HG03045 (cell line): ENCODE measurements around the gene HDAC9.

Experiments
- ATAC-seq: cut with Tn5 transposase; IDR thresholded peaks from one replicate; pipeline ENCODE4 v1.9.1; 2021; ENCODE audit warnings: mild to moderate bottlenecking, moderate library complexity; ENCODE audit not compliant: unreplicated experiment

HDAC9 gene

DNA sequence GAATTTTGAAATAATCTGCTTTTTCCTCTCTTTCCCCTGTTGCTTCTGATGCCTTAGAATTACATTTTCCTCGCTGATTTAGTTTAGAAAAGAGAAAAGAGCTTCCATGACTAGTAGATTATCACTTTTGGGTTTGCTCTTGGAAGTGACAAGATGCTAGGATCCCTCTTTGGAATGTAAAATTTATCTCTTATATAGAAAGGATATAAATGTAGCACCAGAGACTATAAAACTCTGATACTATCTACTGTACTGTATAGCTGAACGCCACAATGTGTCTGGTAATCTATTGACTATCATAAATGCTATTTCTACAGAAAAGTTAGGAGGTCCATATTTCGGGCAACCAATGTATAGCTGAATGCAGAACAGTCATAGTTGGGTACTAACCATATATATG lies 1.1 kb upstream of the HDAC9 start:
- ATAC-seq: no peak

DNA sequence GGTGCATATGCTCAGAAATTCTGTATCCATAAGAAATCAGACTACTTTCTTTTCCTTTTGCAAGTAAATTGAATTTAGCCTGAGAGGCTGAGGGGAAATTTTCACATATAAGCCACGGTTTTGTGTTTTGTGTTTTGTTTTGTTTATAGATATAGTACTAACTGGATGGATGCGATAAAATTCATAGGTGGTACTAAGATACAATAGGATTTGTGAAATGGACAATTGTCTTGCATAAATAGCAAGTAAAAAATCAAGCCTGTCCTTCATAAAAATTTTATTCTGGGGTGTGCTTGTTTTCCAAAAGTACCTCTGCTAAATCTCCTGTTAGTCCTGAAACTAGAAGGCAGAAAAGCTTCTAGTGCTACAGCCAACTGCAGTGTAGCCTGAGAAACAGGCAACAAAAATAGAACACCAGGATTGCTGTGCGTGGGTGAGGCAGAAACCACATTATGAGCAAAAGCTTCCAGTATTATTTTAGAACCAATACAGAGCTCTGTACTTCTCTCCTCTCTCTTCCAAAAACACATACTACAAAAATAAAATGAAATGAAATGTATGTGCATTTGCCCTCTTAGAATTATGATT lies 634 bp upstream of the HDAC9 start:
- peak; percentile 53 for ATAC-seq

DNA sequence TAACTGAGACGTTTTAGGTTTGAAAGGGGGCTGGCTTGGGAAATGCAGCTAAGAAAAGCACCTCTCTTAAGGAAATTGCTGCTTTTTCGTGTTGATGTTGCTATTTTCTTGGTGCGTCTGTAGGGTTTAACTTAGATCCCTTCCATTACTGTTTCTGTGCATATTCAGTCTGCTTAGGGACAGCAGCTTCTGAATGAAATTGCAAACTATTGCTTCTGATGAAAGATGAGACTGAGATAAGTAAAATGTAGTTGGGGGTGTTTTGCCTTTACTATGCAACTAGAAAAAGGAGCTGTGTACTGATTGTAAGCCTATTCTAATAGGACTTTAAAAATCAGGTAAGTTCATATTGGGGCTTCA lies 772 bp downstream of the HDAC9 start:
- ATAC-seq: no peak

DNA sequence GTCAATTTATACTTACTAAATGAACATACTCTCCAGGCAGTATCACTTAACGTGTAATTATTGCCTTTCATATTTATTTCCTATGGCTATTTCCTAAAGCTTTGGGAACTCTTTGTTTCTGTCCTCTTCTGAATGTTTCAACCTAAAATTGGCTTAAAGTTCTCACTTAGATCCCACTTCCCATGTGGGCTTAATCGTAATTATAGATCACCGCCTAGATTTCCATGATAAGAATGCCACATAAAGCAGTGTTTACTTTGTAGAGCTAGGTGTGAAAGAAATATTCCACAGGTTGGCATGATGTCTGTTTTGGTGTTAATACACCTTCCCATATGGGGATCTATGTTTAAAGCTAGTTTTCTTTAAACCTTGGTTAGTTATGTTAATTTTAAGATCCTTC lies 1.5 kb downstream of the HDAC9 start:
- no peak for ATAC-seq

DNA sequence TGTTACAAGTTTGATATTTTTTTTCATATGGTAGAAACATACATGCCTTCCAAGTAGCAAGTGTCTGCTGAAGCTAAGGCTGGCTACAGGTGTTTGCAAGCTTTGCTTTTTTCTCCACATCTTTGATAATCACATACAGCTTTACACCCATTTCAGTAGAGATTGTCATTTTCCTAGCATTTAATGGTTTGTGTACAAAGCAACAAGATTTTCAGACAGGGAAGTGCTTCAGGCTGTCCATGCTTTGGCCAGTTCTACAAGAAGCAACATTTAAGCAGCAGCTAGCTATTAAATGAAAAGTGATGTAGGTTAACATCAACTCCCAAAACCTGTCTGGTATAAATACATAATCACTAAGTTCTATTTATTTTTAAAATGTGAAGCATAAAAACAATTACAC lies 2.3 kb downstream of the HDAC9 start:
- ATAC-seq: no peak

DNA sequence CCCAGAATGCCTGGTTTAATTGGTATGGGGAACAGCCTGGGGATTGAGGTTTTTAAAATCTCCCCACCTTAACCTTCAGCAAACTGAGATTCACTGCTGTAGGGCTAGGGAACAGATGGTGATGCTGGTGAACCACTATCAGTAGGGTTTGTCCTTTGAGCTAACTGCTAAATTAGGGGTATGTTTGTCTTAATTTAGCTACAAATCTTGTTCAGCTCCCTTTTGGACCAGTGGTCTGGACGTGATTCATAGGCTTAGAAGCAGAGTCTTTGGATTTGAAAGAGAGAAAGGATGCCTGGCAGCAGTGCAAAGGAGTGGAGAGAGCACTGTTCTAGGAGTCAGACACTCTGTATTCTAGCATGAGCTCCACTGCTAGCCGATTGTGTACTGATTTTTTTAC lies 2.8 kb downstream of the HDAC9 start:
- ATAC-seq: no peak

DNA sequence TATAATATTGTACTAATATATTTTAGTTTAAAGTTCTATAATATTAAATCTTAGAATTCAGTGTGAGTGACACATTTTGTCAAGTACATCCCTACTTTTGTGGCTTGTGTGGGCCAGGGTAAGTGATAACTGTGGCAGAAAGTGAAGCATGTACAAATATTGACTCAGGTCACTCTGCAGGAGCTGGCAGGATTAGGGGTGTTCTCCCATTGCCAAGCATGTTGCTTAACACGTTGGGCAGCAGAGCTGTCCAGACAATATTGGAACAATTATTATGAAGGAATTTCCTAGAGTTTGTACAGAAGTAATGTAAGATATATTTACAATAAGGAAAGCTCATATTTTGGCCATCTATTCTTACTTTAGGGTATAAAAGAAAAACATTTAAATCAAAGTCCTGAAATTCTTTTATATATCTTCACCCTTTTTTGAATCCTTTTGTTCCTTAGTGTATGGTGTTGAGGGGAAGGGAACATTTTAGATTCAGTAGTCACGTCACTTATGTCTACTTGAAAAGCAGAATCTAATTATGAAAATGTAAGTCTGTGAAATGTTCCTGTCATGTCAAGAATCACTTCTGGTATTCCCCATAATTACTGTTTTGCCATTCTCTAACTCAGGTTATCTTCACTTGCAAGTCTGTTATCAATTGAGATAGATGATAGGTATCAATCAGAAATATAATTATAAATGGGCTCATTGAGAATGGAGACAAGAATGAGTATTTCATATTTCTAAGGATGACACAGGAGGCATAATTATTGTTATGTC lies 4.0 kb downstream of the HDAC9 start:
- no peak for ATAC-seq

DNA sequence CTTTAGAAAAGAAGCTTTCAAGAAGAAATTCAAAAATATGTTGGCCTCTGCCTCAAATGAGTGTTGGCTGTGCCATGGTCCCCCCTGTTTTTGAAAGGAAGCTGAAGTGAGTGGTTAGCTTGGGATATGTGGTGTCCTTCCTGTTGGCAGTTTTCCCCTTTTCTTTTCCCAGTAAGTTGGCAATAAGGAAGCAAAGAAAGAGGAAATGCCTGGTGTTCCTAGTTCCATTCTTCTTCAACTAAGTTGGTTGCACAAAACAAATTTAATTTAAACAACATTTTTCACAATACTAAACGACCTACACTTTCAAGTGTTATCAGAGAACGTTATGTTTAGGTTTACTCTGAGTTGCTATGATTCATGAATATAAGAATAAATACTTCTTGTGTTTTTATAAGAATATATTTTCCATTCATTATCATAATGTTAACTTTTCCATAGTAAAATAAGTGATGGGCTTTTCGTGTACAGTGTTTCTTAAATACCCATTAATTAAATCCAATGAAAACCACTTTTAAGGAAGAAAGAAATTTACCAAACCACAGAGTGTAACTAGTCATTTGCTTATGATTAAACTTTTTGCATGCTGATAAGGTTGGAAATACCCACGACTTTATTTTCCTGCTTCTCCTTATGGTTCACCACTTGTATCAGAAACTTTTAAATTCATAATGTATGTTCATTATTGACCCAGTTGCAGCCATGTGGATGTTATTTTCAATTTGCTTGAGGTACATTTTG lies 7.7 kb downstream of the HDAC9 start:
- ATAC-seq: no peak

DNA sequence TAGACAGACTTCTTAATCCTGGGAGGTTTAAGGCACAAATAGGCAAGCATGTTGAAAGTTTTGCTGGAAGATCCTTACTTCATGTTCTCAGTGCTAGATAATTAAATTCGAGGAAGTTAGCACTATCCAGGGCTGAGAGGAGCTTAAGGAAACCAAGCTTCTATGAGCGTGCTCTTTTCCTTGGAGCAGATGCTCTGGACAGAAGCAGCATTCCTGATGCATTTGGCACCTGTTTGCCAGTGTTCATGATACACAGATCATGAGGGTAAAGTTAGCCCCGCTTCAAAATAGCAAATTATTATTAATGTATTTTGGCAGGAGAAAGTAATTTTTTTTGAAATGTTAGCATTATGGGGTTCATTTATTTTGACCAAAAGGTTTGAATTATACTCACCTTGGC lies 9.4 kb downstream of the HDAC9 start:
- no peak for ATAC-seq

DNA sequence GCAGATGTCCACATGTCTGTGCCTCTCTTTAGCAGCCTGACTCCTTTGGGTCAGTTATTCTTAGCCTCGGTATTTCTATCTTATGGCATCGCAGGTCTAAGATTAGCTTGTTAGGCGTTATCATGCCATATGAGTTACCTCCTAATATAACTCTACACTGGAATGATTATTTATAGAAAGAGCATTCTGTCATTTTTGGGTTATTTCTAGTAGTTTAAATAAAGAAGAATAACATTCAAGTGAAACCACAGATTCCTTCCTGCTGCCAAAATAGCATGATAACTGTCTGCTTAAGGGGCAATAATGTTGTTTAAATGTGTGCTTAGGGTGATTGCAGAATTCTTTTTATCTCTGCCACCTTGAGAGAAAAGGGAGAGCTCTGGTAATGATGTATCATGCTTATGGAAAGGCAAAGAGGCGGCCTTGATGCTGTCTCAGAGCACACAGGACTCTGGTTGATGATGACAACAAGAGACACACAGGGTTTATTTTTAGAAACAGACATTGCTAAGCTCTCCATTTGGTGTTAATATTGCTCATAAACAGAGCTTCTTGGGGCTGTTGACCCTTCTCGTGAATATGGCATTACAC lies 10.4 kb downstream of the HDAC9 start:
- ATAC-seq: peak; percentile 43

DNA sequence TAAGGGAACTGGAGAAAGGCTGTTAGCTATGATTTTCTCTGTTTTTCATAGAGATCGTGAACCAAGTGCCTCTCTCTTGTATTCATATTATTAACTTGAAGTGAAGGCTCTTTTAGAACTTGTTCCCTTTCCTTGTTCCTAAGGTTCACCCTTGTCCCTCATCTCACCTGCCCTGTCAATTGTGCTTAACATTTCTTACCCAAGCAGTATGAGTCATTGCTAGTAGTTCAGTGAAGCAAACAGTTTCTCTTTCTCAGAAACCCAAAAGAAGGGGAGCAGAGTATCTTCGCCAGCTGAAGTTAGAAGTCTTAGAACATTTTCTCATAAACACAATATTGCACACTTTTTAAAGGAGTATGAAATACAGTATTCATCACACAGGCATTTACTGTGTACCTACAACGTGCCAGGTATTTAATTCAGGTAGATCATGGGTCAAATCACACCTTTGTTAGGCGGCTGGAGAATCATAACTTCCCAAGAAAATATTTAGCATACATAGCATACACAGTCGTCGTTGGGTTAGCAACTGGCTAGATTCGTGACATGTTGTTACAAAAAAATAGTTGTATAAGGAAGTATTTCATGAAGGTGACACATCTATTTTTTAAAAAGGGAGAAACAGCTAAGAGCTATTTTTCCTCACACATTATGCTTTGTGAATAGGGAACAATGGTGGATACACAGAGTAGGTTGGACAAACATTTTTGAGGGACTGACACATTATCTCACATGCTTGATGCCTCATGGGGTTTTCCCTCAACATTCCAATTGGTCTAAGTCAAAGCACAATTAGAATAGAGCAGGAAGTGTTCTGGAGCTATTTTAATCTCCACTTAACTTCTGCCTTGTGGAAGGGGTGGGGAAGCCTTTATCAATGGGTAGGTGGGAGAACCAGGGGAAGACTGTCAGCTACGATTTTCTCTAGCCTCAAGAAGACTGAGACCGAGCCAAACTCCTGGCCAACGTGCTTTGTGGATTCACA lies 13.2 kb downstream of the HDAC9 start:
- ATAC-seq: peak; percentile 85

DNA sequence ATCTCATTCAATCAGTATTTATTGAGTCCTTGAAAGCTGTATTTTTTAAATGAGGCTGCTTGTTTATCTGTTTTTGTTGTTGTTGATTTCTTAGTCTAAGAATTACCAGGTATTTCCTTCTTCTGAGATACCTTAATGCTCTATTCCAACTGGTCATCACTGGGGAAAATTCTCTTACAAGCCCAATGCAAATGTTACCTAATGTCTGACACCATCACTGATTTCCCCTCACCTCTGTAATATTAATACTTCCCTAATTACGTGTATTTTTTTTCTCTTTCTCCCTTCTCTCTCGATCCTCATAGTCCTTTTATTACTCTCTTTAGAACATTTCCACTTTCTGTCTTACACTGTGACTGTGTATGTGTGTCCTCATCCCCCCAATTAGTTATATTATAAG lies 13.9 kb downstream of the HDAC9 start:
- ATAC-seq: no peak

DNA sequence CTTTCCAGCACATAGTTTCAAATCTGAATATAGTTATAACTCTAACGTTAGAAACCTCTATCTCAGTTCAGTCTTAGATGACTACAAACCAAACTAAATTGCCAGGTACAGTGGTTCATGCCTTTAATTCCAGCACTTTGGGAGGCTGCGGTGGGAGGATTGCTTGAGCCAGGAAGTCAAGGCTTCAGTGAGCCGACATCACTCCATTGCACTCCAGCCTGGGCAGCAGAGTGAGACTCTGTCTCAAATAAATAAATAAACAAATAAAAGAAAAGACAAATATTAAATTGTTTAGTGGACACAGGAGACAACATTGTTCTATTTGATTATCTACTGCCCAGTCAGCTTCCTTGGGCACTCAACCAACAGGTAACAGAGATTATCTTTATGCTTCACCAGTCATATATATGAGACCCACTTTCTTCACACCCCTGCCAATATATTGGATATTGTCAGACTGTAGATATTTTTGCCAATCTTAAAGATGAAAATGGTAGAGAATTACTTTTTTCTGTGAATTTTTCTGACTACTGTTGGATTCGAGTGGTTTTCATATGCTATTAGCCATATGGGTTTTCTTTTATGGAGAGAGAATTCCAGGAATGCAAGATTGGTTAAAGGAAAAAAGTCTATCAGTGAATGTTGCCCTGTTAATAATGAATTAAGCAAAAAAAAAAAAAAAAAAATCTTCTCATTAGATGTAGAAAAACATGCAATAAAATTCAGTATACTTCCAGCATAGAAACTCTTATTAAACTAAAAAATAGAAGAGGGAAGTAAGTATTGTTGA lies 16.0 kb downstream of the HDAC9 start:
- ATAC-seq: no peak

DNA sequence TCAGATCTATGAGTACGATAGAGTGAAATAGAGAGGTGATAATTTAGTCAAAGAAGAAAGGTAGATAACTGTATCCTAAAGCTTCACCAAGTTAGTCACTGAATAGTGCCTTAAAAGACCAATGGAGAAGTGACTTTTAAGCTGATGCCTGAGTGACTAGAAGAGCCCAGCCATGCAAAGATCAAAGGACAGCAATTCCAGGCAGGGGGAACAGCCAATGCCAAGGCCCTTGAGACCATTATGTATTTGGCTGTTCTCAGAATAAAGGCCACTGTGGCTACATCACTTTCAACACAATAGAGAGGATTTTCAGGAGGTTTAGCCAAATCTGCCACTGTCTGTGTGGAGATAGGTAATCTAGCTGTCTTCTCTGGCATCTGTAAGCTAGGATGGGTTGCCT lies 17.8 kb downstream of the HDAC9 start:
- ATAC-seq: no peak

DNA sequence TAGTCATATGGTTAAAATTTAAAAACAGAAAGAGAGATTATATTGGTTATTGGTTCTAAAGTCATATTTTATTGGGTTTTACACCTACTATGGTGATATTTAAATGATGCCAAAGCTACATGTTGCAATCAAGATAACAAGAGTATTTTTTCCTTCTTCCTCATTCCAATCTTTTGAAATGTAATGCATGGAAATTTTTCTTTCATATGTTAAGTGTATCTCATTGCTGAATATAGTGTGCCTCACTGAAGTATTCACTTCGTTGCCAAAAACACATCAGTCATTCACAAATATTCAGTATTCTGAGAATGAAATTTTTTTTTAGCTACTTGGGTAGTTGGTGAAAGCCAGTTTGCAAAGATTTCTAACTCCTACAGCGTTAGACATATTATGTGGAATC lies 19.5 kb downstream of the HDAC9 start:
- ATAC-seq: no peak

DNA sequence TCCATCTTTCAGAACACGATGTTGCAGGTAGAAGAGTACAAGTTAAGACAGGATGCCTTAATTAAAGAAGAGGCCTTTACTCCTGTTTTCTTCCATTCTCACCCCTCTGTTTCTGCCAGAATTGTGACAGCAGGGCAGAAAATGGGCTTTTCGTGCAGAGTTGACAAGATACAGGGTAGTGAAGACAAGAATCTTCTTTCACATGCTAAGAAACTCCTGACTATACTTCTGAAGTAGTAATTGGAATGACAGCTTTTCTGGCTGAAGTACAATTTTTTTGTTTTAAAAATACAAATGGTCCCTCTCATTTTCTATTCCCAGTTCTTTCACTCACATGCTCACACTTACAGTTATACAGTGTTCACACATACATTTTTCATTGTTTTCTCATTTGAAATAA lies 22.1 kb downstream of the HDAC9 start:
- ATAC-seq: no peak

DNA sequence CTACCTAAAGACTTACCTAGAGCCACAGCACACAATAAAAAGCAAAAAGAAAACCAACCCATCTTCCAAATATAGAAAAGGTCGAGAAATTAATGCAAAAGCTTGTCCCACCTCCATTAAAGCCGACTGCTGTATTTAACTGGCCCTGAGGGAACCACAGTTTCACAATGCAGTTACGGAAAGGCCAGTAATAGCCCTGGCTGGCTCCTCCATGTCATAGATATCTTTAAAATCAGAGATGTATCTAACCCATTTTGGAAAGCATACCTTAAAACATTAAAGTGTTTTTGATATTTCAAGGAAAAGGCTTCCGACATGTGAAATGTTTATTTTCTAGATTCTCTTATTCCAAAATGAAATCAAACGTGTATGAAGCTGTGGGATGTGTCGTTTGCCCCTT lies 23.0 kb downstream of the HDAC9 start:
- no peak for ATAC-seq

DNA sequence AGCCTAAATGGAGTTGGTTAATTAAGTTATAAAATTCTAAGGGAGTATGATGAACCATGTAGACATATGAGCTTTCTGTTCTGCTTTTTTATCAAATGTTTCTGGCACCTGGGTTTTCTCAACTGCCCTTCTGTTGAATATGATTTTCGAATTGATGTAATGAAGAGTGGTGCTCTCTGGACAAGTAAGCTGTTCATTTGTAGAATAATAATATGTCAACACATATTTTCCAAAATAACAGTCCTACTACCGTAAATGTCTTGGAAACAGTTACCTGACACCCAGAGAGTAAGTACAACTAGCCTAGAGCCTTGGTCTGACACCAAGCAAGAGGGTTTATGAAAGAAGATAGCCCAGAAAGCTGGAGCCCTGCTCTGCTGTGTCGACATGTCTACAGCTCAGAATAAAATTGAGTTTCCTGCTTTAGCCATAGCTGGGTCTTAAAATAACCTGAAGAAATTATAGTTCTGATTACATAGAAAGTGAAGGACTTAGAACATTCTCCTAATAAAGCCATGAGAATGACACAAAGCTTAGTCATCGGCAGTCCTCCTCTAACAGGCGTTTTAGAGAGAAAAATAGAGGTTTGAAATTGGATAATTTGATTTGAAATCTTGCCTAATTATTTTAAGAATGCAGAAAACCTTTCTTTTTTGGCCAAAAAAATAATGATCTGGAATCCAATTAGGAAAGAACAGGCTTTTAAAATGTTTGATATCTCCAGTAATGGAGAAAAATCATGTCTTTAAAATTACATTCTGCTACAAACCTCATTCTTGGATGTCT lies 25.1 kb downstream of the HDAC9 start:
- ATAC-seq: peak; percentile 54

DNA sequence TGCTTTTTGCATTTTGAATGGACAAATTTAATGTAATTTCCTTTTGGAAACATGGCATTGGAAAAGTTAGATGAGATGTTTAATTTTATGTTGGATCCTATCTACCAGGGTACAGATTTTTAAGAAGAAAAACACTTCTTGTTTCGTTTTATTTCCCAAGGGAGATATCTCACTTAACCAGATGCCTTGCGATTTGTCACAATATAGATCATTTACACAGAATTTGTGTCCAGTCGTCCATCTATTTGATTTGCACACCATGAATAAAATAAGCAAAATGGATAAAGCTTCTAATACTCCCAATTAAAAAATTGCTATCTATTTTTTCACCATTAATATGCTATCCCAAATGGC lies 25.7 kb downstream of the HDAC9 start:
- no peak for ATAC-seq
